ENCODE measurements around the gene RALGPS1. TPM values are rescaled to one million over a fixed set of nuclear protein-coding genes. Genes with fewer than 3 reads are reported as not detected.

Gene RALGPS1
- polyA plus RNA-seq, 1 of the 3 experiments (the other 2 are of a cell fraction): 3.9 TPM

GRCh38 chr9:127012250-127012649, 97.7 kb downstream of the RALGPS1 start:
- H3F3A ChIP-seq (replicated peaks; ENCODE audit: insufficient read depth): no peaks in the 10 kb centered on the region
- 87% methylated on average over 6 of the region's 6 CpGs for WGBS (ENCODE audit: low lambda C conversion rate)
- TF ChIP-seq JUND (IDR thresholded peaks at IDR 0.05): no peak
- no peak for TF ChIP-seq TAF1 (IDR thresholded peaks at IDR 0.05; ENCODE audit: borderline replicate concordance, low read depth, low read length)
- no peak for TF ChIP-seq EP300 (IDR thresholded peaks at IDR 0.05; ENCODE audit: borderline replicate concordance in 1 of 2, low read depth in 1 of 2, low read length in 1 of 2)
- no peak for TF ChIP-seq NRF1 (IDR thresholded peaks at IDR 0.05; ENCODE audit: low read depth, low read length)
- no peak for TF ChIP-seq SMC3 (IDR thresholded peaks at IDR 0.05; ENCODE audit: low read depth, low read length)
- no peak for TF ChIP-seq IRF3 (IDR thresholded peaks at IDR 0.05; ENCODE audit: low read depth, low read length)
- TF ChIP-seq TEAD4 (IDR thresholded peaks at IDR 0.05; ENCODE audit: borderline replicate concordance, insufficient read depth): no peak
- no peak for TF ChIP-seq CHD2 (IDR thresholded peaks at IDR 0.05; ENCODE audit: low read length, partially characterized antibody)
- TF ChIP-seq FOSL2 (IDR thresholded peaks at IDR 0.05; ENCODE audit: borderline replicate concordance, low read depth): no peak
- TF ChIP-seq REST (IDR thresholded peaks at IDR 0.05; ENCODE audit: low read depth, low read length): no peak
- TF ChIP-seq ELF1 (IDR thresholded peaks at IDR 0.05): no peak
- TF ChIP-seq USF2 (IDR thresholded peaks at IDR 0.05; ENCODE audit: borderline replicate concordance, low read depth, low read length): no peak
- no peak for TF ChIP-seq FOXM1 (IDR thresholded peaks at IDR 0.05; ENCODE audit: low read depth)
- TF ChIP-seq CTCF (IDR thresholded peaks at IDR 0.05): no peak

More at GRCh38 chr9:127012250-127012649, 97.7 kb downstream of the RALGPS1 start:
- no peaks in the 10 kb centered on the region for H4K20me1 ChIP-seq (ENCODE audit: insufficient read depth)
- H3K4me1 ChIP-seq (ENCODE audit: control insufficient read depth in 1 of 2, insufficient read depth in 2 of 2, low read depth in 1 of 2, low read length in 1 of 2): peaks cover 0 to 30% of the 10 kb centered on the region in 2 experiments; a peak in 2 of 4 replicates
- H3K27ac ChIP-seq (ENCODE audit: low read depth in 2 of 2, low read length in 1 of 2): no peak overlapping the region
- H2AFZ ChIP-seq (ENCODE audit: low read depth): no peak overlapping the region
- no peak overlapping the region for H3K9ac ChIP-seq
- no peaks in the 10 kb centered on the region for H3K36me3 ChIP-seq (replicated peaks in 1 of 2; ENCODE audit: control insufficient read depth in 1 of 2, insufficient read depth in 2 of 2, low read length in 1 of 2)
- POLR2A ChIA-PET: no interaction called here
- no peaks in the 10 kb centered on the region for H3K9me2 ChIP-seq
- no peaks in the 10 kb centered on the region for H3K27me3 ChIP-seq (ENCODE audit: insufficient read depth)
- H3K79me2 ChIP-seq (ENCODE audit: insufficient read depth): no peaks in the 10 kb centered on the region
- no peak overlapping the region for H3K4me3 ChIP-seq (ENCODE audit: low read depth in 2 of 2, low read length in 1 of 2)
- H3K4me2 ChIP-seq: no peak overlapping the region
- CTCF ChIA-PET: interaction anchor here (1.1 kb wide), 1 partner anchor 72 kb away, joined by 5 read pairs; no protein-coding TSS in a partner anchor
- H3K9me3 ChIP-seq: no peaks in the 10 kb centered on the region
- DNase-seq: no peak
